Suppressor macrophage (primary cell): ENCODE results near the gene TBC1D2.
"Not testable (repeated sequence)": the region's sequence is repeated elsewhere in the genome, so short reads cannot be mapped to it uniquely, and the experiment has no call there.

ENCODE experiments used
- DNase-seq, 4 experiments: peaks; one replicate each; pipeline ENCODE4 v3.0.0-alpha.2; 2020 to 2022

The TBC1D2 gene

DNA sequence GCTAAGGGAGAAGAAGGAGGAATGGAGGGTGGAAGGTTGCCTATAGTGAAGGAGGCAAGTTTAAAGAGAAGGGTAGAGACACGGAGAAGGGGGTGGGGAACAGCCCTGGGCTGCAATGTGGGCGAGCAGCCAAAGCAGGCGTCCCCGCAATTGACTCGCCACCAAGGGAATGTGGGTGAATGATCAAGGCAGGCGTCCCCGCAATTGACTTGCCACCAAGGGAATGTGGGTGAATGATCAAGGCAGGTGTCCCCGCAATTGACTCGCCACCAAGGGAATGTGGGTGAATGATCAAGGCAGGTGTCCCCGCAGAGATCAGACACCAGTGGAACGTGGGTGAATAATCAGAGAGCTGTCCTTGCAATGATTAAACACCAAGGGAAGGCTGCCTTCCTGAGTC, 14.8 kb upstream of the TBC1D2 start:
- not testable (repeated sequence) for DNase-seq

DNA sequence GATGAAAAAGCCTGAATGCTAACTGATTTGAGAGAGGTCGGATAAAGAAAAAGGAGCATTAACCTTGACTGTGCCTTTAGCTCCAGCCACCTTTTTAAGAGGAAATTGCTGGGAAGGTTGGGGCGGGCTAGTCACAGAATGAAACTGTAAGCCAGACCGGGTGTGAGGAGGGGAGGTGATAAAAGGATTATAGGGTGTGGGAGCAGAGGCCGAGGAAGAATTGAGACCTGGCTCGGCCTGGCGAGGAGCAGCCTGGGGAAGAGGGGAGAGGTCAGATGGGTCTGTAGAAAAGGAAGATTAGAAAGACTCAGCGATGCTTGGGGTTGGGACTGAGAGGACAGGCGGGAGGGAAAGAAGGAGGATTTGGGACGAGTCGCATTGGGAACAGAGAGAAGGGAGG, 14.2 kb upstream of the TBC1D2 start:
- not testable (repeated sequence) for DNase-seq

DNA sequence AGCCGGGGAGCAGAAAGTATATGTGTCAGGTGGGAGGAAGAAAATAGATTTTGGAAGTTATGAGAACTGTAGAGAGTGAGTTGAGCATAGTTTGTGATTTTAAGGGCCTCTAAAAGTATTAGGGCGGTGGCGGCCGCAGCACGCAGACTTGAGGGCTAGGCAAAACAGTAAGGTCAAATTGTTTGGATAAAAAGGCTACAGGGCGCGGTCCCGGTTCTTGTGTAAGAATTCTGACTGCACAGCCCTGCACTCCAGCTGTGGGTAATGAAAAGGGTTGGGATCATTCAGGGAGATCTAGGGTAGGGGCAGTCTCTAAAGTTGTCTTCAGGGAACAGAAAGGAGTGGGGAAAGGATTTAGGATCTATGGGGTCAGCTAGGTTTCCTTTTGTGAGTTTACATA, 12.1 kb upstream of the TBC1D2 start:
- DNase-seq: not testable (repeated sequence)

DNA sequence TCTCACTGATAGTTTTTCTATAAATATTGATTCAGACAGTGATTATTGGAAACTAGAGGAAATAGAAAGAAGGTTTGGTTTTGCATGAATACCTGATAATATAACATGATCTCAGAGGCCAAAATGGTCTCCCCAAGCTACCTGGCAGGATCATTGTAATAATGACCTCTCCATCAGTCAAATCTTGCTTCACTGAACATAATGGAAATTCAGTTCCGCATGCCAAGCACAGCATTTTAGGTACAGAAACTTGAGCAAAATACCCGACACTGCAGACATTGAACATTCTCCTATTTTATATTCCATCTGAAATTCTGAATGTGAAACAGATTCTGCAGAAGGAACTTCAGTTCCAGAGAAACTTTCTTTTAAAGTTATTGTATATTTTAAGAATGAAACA, 9.1 kb upstream of the TBC1D2 start:
- no peak for DNase-seq

DNA sequence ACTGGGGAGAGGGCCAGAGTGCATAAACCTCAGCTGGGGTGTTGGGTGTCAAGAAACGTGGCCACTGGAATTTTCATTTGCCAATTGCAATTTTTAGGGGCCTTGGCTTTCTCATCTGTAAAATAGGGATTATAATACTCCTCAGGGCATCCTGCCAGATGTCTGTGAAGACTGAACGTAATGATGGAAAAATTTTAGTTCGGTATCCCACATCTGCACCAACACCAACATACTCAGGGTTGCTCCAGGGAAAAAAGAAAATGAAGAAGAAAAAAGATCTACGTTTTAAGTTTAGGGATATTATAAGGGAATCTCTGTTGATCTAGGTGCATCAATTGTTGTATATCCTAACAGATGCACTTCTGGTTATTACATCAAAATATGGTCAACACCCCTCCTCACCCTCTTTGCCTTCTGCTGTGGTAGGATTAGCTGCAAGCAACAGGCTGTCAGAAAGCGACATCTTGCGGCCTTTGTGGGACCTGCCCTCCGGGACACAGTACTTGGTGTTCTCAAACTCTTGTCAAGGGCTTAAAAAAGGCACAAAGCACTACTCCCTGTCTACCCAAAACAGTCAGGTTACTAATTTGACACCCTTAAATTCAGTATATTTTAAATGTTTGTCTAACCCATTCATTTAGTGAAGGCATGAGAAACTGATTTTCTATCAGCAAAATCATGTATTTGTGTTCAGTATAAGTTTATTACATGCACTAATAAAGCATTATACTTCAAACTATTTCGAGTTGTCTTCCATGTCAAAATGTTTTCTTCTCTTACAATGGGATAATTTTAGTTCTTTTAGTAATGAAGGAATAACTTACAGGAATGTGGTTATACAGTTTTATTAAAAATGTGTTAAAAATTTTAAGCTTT, 8.3 kb upstream of the TBC1D2 start:
- DNase-seq: peak; percentile 86 to 91 (median 89)

DNA sequence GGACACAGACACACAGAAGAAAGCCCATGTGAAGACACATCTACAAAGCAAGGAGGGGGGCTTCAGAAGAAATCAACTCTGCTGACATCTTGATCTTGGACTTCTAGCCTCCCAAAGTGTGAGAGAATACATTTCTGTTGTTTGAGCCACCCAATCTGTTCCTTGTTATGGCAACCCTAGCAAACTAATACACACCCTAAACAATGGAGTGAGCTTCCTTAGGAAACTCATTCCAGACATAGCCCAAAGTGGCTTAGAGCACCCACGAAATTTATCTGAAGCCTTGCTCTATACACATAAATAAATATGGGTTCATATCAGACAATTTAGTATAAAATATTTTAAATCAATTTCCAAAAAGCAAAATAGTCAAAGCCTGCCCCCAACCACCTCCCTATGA, 7.6 kb upstream of the TBC1D2 start:
- no peak for DNase-seq

DNA sequence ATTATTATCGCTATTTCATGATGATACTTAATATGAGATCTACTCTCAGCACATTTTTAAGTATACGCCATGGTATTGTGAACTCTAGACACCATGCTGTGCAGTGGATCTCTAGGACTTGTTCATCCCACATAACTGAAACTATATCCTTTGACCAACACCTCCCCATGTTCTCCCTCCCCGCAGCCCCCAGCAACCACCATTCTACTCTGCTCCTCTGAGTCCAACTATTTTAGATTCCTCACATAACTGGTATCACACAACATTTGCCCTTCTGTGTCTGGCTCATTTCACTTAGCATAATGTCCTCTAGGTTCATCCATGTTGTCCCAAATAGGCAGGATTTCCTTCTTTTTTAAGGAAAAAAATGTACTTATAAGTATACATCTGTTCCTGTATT, 6.6 kb upstream of the TBC1D2 start:
- DNase-seq: no peak

DNA sequence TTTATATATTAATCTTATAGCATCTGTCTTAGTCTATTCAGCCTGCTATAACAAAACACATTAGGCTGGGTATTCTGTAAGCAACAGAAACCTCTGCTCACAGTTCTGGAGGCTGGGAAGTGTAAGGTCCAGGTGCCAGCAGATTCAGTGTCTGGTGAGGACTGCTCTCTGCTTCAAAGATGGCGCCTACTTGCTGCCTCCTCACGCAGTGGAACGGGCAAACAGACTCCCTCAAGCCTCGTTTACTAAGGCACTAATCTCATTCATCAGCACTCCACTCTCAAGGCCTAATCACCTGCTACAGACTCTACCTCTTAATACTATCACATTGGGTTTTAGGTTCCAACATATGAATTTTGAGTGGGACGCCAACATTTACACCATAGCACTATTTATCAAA, 5.2 kb upstream of the TBC1D2 start:
- no peak for DNase-seq

DNA sequence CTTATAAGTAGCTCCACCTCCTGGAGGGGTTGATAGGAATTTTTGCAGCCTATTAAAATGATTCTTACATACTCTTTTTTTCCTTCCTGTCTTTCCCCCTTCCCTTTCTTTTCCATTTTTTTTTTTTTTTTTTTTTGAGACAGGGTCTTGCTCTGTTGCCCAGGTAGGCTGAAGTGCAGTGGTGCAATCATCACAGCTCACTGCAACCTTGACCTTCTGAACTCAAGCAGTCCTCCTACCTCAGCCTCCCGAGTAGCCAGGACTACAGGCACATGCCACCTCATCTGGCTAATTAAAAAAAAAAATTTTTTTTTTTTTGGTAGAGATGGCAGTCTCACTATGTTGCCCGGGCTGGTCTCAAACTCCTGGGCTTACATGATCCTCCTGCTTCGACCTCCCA, 4.3 kb upstream of the TBC1D2 start:
- DNase-seq: no peak

DNA sequence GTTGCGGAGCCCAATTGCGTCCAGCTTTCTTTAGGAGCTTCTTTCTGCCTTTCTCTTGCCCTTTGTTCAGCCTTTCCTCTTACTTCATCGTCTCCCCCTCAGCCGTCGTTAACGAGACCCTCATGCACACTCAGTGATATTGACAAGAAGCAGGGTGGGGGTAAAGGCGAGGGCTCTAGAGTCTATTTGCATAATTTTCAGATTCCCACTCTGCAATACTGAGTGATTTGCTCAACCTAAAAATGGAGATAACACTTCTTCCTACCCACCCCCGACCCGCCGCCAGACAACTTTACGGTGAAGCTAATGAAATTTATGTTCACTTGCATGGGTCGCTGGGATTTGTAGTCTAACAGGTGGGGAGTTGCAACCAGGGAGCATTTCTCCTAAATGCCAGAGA, 1.3 kb upstream of the TBC1D2 start:
- DNase-seq: peak; percentile 36 to 69 (median 48)

DNA sequence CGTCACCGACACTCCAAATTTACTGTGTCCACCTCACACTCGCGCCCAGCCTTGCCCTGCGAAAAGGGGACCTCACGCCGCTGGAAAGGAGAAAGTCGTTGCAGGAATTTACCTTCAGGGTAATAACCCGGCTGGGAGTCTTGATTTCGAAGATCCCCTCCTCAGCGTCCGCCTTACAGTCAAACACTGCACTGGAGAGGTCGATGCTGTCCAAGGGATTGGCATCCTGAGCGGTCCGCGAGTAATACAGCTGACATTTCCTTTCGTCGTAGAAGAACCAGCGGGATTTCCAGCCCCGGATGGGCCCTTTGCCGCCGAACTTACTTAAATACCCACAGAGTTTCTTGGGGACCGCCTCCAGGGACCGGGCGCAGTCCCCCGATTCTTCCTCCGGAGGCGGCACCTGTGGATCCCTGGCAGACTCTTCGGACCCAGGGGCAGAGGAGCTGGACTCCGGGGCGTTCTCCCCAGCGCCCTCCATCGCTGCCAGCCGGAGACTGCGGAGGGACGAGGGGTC, 330 bp downstream of the TBC1D2 start:
- DNase-seq: peak; percentile 47 to 66 (median 53)

DNA sequence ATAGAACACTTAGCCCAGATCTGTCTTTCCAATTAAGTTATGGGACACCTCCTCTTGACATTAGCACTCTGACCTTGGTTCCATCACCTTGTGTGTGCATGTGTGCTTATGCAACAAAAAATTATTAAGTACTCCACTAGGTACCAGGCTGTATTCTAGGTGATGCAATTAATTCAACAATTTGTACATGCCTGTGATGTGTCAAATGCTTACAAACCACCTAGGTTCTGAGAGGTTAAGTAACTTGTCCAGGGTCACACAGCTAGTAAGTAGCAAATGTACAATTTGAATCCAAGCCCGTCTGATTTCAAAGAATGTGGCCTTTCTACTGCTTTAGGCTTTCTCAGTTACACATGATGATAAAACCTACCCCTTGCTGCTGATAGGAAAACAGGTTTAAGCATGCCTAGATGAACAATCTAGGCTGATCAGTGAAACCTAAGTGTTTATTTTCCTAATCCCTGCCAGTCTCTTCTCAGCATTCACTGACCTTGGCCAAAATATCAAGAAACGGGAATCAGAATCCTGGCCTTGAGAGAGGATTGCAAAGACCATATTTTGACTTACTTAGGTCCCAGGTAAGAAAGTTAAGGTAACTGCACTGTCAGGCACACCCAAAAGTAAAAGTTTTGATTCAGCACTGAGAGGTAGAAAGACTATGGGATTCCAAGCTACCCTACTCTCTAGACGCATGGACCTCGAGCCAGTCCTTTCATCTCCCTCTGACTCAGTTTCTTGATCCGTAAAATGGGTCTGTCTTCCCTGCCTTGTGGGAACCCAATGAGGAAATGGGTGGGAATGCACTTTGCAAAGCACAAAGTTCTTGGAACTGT, 1.0 kb downstream of the TBC1D2 start:
- no peak for DNase-seq

DNA sequence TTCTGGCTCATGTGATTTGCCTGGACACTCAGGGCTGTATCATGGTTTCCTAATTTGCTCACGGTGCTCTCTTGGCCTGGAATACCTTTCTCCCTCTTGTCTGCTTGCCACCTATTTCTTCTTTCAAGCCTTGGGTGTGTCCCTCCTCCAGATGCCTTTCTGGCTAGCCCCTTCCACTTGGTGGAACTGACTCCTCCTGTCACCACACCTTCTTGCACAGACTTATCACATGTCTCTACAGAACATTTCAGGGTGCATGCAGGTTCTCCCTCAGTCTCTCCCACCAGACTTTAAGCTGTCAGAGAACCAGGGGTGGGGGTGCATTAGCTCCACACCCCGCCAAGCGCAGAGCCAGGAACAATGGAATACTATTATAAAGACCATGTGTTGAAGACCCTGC, 1.9 kb downstream of the TBC1D2 start:
- DNase-seq: peak in 2 of 4 experiments; percentile 30 to 32

DNA sequence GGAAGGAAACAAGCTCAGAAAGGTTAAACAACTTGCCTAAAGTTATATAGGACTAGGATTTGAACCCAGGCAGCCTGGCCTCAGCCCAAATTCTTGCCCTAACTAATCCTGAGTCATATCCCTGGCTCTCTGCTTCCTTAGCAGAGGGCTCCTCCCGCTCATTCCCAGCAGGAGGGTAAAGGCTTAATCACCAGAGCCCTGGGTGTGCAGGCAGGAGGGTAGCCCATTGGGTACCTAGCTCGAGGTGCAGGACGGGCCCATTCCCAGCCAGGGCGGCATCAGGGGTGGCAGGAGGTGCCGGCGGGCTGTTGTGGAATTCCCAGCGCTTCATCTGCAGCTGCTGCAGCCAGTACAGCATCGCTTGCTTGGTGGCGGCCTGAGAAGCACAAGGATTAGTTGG, 3.9 kb downstream of the TBC1D2 start:
- DNase-seq: peak; percentile 27 to 54 (median 50)

DNA sequence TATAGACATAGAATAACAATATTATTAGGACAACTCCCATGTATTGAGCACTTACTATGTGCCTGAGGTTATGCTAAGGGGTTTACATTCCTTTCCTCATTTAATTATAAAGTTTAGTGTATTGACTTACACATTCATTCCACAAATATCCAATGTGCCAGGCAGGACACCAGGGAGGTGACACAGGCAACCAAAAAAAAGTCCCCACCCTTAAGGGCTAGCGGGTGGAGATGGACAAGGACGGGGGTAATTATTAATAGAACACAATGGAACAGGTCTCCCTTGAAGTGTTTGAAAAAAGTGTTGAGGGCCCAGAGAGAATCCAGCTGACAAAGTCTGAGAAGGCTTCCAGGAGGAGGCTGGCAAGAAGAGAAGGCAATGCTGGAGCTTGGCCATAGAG, 5.7 kb downstream of the TBC1D2 start:
- no peak for DNase-seq

DNA sequence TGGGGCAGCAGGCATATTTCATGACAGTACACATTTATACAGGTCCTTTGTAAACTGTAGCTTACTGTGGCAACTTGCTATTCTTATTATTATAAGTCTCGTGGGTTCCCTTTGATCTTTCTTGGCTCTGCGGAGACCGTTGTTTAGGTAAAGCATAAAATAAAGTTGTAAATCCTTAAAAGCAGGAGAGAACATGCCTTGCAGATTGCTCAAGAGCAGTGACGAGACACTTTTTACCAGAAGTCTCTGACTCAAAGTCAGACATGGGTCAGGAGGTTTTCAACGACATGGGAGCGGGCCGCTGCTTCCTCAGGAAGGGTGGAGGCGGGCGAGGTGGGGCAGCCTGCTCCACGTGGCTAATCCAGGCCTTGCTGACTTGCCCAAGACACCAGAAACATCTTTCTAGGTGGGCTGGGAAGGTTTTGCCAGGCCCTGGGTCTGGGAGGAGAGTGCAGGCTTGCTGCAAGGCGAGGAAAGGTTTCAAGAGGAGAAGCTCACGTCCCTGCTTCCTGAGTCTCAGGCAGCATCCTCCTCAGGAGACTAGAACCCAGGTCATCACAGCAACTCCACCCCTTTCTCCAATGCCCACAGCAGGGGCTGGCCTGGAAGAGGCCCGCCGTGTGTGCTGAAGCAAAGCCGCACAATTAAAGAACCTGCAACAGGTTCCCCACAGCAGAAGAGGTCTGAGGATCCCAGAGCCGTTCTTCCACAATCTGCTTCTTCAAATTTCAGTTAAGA, 6.5 kb downstream of the TBC1D2 start:
- DNase-seq: peak; percentile 95 to 99 (median 97)

DNA sequence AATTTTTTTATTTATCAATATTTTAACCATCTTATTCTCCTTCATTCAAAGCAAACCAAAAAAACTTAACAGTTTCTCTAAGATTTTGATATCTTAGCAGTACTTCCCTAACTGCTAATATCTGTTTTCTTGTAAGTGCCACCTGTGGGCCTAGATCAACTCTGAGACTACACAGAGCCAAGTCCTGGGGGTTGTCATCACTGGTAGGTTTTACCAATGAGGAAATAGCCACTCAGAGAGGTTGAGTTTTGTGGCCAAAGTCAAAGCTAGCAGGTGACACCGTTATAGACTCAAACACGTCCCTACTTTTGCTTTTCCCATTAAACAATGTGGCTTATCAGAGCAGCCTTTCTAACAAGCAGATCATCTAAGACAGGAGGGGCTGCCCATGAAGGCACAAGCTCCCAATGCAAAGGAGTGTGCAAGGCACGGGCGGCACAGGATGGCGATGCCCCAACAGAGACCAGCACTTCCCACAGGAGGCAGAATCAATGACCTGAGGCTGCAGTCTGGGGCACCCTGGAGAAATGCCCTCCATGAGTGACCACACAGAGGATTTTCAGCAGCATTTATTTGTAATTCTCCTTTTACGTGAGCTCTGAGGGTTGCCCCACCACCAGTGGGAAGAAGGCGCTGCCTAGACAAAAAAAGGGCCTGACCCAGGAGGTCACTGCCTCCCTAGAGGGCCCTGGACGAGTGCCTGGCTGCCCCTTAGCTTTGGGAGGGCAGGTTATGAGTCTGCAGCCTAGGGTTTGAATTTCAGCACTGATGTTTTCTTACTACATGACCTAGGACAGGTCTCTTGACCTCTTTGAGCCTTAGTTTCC, 7.4 kb downstream of the TBC1D2 start:
- peak; percentile 83 to 91 (median 86) for DNase-seq

DNA sequence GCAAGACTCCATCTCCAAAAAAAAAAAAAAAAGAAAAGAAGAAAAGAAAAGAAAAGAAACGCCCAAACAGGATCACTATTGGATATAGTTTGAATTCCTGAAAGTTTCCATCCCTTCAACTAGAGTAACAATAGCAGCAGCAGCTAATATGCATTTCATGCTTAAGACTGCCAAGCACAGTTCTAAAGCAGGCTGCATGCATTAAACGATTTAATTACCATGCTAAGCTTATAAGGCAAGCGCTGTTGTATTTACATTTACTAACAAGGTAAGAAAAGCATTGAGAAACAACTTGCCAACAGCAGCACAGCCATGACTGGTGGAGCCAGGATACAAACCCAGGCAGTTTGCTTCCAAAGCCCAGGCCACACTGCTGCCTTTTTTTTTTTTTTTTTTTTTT, 13.0 kb downstream of the TBC1D2 start:
- no peak for DNase-seq

DNA sequence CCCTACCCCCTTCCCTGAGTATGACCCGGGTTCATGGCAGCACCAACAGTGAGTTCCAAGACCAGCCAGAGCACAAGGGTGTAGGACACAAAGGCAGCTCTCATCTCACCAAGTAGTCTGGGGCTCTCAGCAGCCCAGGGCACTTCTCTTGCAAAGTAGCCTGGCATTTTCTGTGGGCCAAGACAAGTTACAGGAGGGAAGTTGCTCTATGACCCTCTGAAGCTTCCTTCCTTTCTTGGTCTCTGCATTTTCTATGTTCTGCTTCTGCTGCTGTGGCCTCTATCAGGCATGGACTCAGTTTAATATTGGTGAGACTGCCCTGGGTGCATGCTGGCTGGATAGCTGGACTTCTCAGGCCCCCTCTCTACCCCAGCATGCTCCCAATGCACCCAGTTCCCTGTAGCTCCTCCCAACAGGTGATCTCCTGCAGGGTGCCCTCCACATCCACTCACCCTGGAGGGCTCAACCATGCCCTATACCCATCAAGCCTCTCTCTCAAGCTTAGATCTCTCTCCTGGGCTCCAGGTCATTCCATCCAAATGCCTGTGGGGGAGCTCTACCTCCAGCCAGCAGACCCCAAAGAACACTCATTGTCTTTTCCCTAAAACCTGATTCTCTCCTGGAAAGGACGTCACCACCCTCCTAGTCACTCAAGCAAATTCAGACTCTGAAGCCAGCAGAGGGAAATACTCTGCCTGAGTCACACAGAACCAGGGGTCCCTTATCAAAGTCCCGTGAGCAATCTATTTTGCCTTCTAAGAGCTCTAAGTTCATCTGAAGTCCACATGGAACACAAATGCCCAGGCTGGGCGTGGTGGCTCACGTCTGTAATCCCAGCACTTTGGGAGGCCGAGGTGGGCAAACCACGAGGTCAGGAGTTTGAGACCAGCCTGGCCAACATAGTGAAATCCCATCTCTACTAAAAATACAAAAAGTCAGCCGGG, 13.8 kb downstream of the TBC1D2 start:
- peak; percentile 35 to 77 (median 61) for DNase-seq

DNA sequence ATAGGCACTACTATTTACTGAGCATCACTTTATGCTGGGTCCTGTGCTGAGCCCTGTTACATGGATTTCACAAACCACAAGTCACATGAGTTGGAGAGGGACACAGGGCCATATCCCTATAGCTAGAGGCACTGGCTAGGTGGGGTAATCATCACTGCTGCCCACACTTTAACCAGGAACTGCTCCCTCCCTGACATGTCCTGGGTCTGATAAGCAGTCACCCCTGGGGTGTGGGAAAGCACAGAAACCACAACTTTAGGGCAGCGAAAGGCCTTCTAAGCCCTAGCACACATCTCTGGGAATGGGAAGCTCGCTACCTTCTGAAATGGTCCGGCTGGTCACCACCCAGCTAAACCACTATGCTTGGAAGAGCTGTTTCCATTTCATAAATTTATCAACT, 15.0 kb downstream of the TBC1D2 start:
- DNase-seq: peak; percentile 70 to 89 (median 84)
